DND-41 (cell line): Measurements from ENCODE around the gene ZNF521.

Experiments
- CTCF ChIP-seq: IDR thresholded peaks from 2 replicates; pipeline ENCODE4 v1.5.1; 2012; ENCODE audit warnings: borderline replicate concordance, low read length, moderate library complexity, mild to moderate bottlenecking; ENCODE audit not compliant: poor library complexity, severe bottlenecking; ENCODE audit errors: extremely low read depth
- EZH2 ChIP-seq: IDR thresholded peaks from 3 replicates; pipeline ENCODE4 v1.6.1; 2012; ENCODE audit warnings: borderline replicate concordance, low read depth, mild to moderate bottlenecking, moderate library complexity, low read length, inconsistent platforms; ENCODE audit not compliant: severe bottlenecking

DNA sequence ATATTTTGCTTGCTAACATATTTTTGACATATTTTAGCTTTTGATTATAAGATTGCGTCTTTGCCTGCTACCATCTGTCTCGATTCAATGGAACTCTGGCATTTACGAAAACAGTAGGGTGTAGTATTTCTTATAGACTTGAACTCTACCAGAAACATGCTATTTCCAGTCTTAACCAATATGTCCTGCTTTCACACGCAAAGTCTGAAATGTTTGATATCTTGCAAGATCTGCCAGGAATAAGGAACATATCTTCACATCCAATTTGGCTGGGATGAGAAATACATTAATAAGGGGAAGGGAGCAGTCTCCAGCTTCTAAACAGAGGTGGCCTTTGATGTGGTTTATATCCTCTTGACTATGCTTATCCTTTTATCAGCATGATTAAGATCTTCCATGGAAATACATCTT is 299.4 kb downstream of the ZNF521 start:
- TF ChIP-seq CTCF (no peak), EZH2 (no peak)
